Endodermal cell (in vitro differentiated cells): ENCODE data around the gene PSMD14. TPM values are rescaled to one million over a fixed set of nuclear protein-coding genes. Genes with fewer than 3 reads are reported as not detected.

Experiments
- DNase-seq: peaks from one replicate; pipeline ENCODE4 v3.0.0-alpha.2; 2017
- H3K27ac ChIP-seq: 2 replicates; pipeline ENCODE4 v1.5.1; 2013; ENCODE audit warnings: mild to moderate bottlenecking, low read depth, low read length, moderate library complexity
- H3K27me3 ChIP-seq: 2 replicates; pipeline ENCODE4 v1.6.1; 2013; ENCODE audit warnings: mild to moderate bottlenecking, low read length, moderate library complexity; ENCODE audit not compliant: insufficient read depth, control insufficient read depth, poor library complexity, severe bottlenecking
- H3K36me3 ChIP-seq: 2 replicates; pipeline ENCODE4 v1.7.0; 2013; ENCODE audit warnings: mild to moderate bottlenecking, low read length, moderate library complexity; ENCODE audit not compliant: control insufficient read depth, insufficient read depth
- H3K4me1 ChIP-seq: one replicate; pipeline ENCODE4 v1.7.0; 2013; ENCODE audit warnings: low read length; ENCODE audit not compliant: control insufficient read depth, insufficient read depth
- H3K4me3 ChIP-seq: 2 replicates; pipeline ENCODE4 v1.5.1; 2013; ENCODE audit warnings: mild to moderate bottlenecking, low read length, moderate library complexity
- H3K9ac ChIP-seq: 2 replicates; pipeline ENCODE4 v1.6.1; 2013; ENCODE audit warnings: mild to moderate bottlenecking, low read length, moderate library complexity; ENCODE audit not compliant: poor library complexity, severe bottlenecking; ENCODE audit errors: extremely low read depth
- H3K9me3 ChIP-seq: 2 replicates; pipeline ENCODE4 v1.6.1; 2013; ENCODE audit warnings: mild to moderate bottlenecking, low read length, moderate library complexity; ENCODE audit not compliant: control insufficient read depth
- H3K27ac Mint-ChIP-seq: 2 replicates; pipeline ENCODE4 v1.8.0; 2020; ENCODE audit warnings: mixed read lengths
- H3K27me3 Mint-ChIP-seq: 2 replicates; pipeline ENCODE4 v1.8.0; 2021; ENCODE audit warnings: mild to moderate bottlenecking, mixed read lengths; ENCODE audit not compliant: insufficient read depth
- H3K36me3 Mint-ChIP-seq: 2 replicates; pipeline ENCODE4 v1.8.0; 2020; ENCODE audit warnings: low read depth, mixed read lengths
- H3K4me1 Mint-ChIP-seq: 2 replicates; pipeline ENCODE4 v1.8.0; 2020; ENCODE audit warnings: mixed read lengths
- H3K4me3 Mint-ChIP-seq: 2 replicates; pipeline ENCODE4 v1.8.0; 2020; ENCODE audit warnings: mild to moderate bottlenecking, moderate library complexity, mixed read lengths
- H3K9me3 Mint-ChIP-seq: 2 replicates; pipeline ENCODE4 v1.8.0; 2020; ENCODE audit warnings: mild to moderate bottlenecking, mixed read lengths
- WGBS, 2 experiments: methylation state at CpG; one replicate each; pipeline versions ENCODE4 v1.1.5 to v1.1.7; 2013; ENCODE audit warnings: missing lambda C conversion rate in 2 of 2, mixed read lengths in 1 of 2; ENCODE audit not compliant: insufficient coverage in 1 of 2, insufficient read length in 1 of 2; 5-methylcytosine and 5-hydroxymethylcytosine counted together
- total RNA-seq, 2 donors: library from RNA; stranded (reverse); fragmentation: NEBNext Ultra II Directional in 1 of 2; extraction: Animal tissue kit (Norgen Biotek cat#: 25700) in 1 of 2; gene quantifications; 2 replicates in 1 of 2; 3 replicates in 1 of 2; pipeline ENCODE4 v1.2.1, GENCODE V29; 2021
- TF ChIP-seq, protein P1 (sequence below): fragments of 200-600 bp; sonication (generic); conservative IDR thresholded peaks from 2 replicates; pipeline ENCODE4 v1.5.0; 2021; ENCODE audit warnings: antibody characterized with exemption, mild to moderate bottlenecking

PSMD14 gene
- total RNA-seq, 2 donors from 2014 or later, result 78.3 to 86.2 TPM

DNA sequence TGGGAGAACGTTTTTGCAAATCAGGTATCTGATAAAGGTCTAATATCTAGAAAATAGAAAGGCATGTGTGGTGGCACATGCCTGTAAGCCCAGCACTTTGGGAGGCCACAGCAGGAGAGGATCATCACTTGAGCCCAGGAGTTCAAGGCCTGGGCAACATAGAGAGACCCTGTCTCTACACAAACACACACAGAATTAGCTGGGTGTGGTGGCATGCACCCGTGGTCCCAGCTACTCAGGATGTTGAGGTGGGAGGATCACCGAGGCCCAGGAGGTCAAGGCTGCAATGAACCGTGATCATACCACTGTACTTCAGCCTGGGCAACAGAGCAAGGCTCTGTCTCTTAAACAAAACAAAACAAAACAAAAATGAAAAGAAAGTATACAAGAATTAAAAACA lies 94.1 kb downstream of the PSMD14 start:
- TF ChIP-seq, protein P1, sequence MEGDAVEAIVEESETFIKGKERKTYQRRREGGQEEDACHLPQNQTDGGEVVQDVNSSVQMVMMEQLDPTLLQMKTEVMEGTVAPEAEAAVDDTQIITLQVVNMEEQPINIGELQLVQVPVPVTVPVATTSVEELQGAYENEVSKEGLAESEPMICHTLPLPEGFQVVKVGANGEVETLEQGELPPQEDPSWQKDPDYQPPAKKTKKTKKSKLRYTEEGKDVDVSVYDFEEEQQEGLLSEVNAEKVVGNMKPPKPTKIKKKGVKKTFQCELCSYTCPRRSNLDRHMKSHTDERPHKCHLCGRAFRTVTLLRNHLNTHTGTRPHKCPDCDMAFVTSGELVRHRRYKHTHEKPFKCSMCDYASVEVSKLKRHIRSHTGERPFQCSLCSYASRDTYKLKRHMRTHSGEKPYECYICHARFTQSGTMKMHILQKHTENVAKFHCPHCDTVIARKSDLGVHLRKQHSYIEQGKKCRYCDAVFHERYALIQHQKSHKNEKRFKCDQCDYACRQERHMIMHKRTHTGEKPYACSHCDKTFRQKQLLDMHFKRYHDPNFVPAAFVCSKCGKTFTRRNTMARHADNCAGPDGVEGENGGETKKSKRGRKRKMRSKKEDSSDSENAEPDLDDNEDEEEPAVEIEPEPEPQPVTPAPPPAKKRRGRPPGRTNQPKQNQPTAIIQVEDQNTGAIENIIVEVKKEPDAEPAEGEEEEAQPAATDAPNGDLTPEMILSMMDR, result no peak
- Histone ChIP-seq H3K4me1 (no peaks in the 10 kb centered on the region), H3K27ac (no peak overlapping the region), H3K9ac (no peak overlapping the region), H3K4me3 (no peak overlapping the region), H3K36me3 (peaks cover 39% of the 10 kb centered on the region), H3K9me3 (no peaks in the 10 kb centered on the region), H3K27me3 (no peaks in the 10 kb centered on the region)
- no peak overlapping the region for H3K27ac Mint-ChIP-seq
- H3K9me3 Mint-ChIP-seq, result no peaks in the 10 kb centered on the region
- no peaks in the 10 kb centered on the region for H3K27me3 Mint-ChIP-seq
- no peak for DNase-seq
- 91% methylated on average over 4 of the region's 4 CpGs; no CpG with 5 or more reads in 1 of the 2 experiments for WGBS, 2 experiments
- H3K4me3 Mint-ChIP-seq, result no peak overlapping the region
- peaks cover 2% of the 10 kb centered on the region for H3K4me1 Mint-ChIP-seq
- H3K36me3 Mint-ChIP-seq, result peaks cover 22% of the 10 kb centered on the region

DNA sequence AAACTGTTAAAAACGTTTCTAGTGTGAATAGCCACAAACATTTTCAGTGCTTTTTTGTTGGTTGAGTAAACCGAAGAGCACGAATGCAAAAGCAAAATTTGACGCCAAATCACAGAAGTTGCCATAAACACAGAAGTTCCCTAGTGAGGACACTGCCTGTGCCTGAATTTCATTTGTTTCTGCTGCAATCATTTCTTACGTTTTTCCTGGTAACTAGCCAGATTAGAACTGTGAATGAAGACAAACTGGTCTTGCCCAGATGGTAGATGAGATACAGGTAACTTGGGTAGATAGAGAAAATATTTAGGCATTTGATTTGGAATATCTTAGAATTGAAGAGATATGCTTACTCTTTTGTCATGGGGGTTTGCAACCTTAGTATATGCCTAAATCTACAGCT lies 98.1 kb downstream of the PSMD14 start:
- TF ChIP-seq, protein P1, result no peak
- Histone ChIP-seq H3K36me3 (peaks cover 27% of the 10 kb centered on the region), H3K27ac (no peak overlapping the region), H3K4me1 (no peaks in the 10 kb centered on the region), H3K9me3 (no peaks in the 10 kb centered on the region), H3K9ac (no peak overlapping the region), H3K4me3 (no peak overlapping the region), H3K27me3 (no peaks in the 10 kb centered on the region)
- no peak for DNase-seq
- H3K4me1 Mint-ChIP-seq, result peaks cover 2% of the 10 kb centered on the region
- H3K27me3 Mint-ChIP-seq, result no peaks in the 10 kb centered on the region
- H3K4me3 Mint-ChIP-seq, result no peak overlapping the region
- H3K9me3 Mint-ChIP-seq, result no peaks in the 10 kb centered on the region
- H3K27ac Mint-ChIP-seq, result no peak overlapping the region
- 87 to 90% methylated on average over 5 of the region's 5 CpGs for WGBS, 2 experiments
- H3K36me3 Mint-ChIP-seq, result peaks cover 18% of the 10 kb centered on the region

DNA sequence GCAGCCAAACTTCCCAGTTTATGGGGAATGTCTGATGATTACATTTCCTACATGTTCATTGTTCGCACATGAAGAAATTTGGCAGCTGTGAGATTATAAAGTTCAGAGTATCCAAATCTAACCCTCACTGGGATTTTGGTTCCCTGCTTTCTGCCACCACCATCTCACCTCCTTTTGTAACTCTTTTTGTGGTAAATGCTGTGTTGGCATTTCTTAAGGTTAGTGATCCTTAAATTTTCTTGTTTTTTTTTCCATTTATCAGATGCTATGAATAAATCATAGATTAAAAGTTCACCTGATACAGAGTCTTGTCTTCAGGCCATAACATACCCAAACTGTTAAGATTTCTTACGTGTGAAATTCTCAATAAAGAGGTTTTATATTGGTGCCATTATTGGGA lies 99.4 kb downstream of the PSMD14 start:
- H3K4me3 Mint-ChIP-seq, result no peak overlapping the region
- no peaks in the 10 kb centered on the region for H3K27me3 Mint-ChIP-seq
- H3K36me3 Mint-ChIP-seq, result peaks cover 11% of the 10 kb centered on the region
- 71 to 100% methylated on average over 1 to 2 of the region's 2 CpGs for whole genome bisulfite sequencing, 2 experiments
- H3K27ac Mint-ChIP-seq, result no peak overlapping the region
- no peaks in the 10 kb centered on the region for H3K4me1 ChIP-seq
- H3K27me3 ChIP-seq, result no peaks in the 10 kb centered on the region
- H3K9me3 Mint-ChIP-seq, result no peaks in the 10 kb centered on the region
- no peak overlapping the region for H3K4me3 ChIP-seq
- H3K4me1 Mint-ChIP-seq, result peaks cover 2% of the 10 kb centered on the region
- no peaks in the 10 kb centered on the region for H3K9me3 ChIP-seq
- peaks cover 23% of the 10 kb centered on the region for H3K36me3 ChIP-seq
- H3K27ac ChIP-seq, result no peak overlapping the region
- DNase-seq, result no peak
- no peak overlapping the region for H3K9ac ChIP-seq
- TF ChIP-seq, protein P1, result no peak
